Right lobe of liver (tissue), 4 donors: ENCODE data around the gene CCSAP.

Experiments
- CTCF ChIP-seq, 4 donors: fragments of 200-600 bp in 3 of 4; fragments of 450-650 bp in 1 of 4; IDR thresholded peaks; one replicate each; pipeline versions ENCODE4 v1.5.1 to v1.8.0; 2016 to 2022; ENCODE audit warnings: antibody characterized with exemption in 4 of 4, mild to moderate bottlenecking in 2 of 4
- POLR2A ChIP-seq: fragments of 450-650 bp; IDR thresholded peaks from one replicate; pipeline ENCODE4 v1.6.1; 2017; ENCODE audit warnings: antibody characterized with exemption, mild to moderate bottlenecking
- donor health status: DM: no; HTN: no; CAD: no.
- donor health status: DM: no; HTN: no; CAD: no.
- donor health status: DM: no; HTN: yes; CAD: no.

GRCh38 chr1:229298420-229298819 is 44.4 kb downstream of the CCSAP start:
- TF ChIP-seq CTCF (IDR thresholded peaks at IDR 0.05) = no peak
- no peak for TF ChIP-seq POLR2A
